ENCODE data around the gene NLRP9. TPM values are rescaled to one million over a fixed set of nuclear protein-coding genes. Genes with fewer than 3 reads are reported as not detected.

Gene NLRP9
- total and polyA plus RNA-seq, 8 donors = 0.04 to 0.12 (median 0.07) TPM; not detected in 4

DNA sequence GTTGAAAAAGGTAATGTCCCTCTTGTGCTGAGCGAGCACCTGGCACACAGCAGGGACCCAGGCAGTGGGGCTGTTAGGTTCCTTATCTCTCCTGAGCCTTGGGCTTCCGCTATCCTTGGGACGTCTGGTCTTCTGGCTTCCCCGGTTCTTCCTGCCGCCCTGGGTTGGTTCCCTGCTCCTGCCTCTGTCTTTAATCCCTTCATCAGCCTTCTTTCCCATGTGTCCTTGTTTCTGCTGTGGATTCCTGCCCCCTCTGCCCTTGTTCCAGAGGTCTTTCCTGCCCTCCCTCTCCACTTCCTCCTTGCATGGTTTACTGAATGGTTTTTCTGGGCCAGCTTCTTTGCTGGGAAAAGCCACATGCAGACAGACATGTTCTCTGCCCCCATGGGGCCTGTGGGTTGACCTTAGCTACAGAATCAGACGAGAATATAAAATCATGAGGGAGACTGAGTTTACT lies 60.6 kb downstream of the NLRP9 start:
- TF ChIP-seq CTCF (IDR thresholded peaks at IDR 0.05) = no peak
- peak overlapping the region in 2 of 4 donors; percentile 75 to 98 for H3K4me3 ChIP-seq
- H3K27me3 ChIP-seq = no peaks in the 10 kb centered on the region
- WGBS, 2 donors = 15 to 26% methylated on average over 6 of the region's 6 CpGs
- H3K4me1 ChIP-seq = peaks cover 24 to 43% (median 36%) of the 10 kb centered on the region in 3 donors
- DNase-seq (peak in 4 of 6 donors; percentile 47 to 67 (median 57)), ATAC-seq (peak; percentile 31 to 62 (median 47)), FAIRE-seq (no peak)
- H3K27ac ChIP-seq = peak overlapping the region in 3 of 4 donors; percentile 2 to 88 (median 83)
- H3K9me3 ChIP-seq = no peaks in the 10 kb centered on the region
- intact Hi-C loops (cut with DNase I) = no loop called here
- H3K36me3 ChIP-seq = peaks cover 0 to 11% (median 9%) of the 10 kb centered on the region in 3 donors

DNA sequence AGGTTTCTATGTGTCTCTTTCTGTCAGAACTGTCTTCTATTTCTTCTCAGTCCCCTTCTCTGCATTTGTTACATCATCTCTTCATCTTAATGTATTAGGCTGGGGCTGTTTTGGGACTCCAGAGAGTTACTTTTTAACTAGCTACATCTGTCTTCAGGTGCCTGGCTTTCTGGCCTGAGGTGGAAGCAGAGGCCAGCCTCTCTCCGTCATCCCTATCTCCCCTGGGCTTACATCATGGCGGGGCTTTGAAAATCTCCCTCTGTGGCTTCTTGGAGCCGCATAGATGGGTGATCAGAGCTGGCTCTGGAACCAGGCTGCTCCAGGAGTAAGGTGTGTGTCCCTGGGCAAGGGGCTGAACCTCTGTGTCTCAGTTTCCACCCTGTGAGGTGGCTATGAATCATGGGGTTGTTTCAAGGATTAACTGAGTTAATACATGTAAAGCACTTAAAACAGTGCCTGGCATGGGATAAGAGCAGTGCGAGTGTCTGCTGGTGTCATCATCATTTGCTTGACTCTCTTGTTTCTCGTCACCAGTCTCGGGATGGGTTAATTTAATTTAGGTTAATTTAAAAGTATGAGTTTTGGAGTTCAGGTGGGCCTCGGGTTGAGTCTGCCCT lies 61.2 kb downstream of the NLRP9 start:
- 29 to 36% methylated on average over 7 of the region's 7 CpGs for WGBS, 2 donors
- H3K36me3 ChIP-seq = peaks cover 0 to 11% (median 9%) of the 10 kb centered on the region in 3 donors
- no peak for ATAC-seq
- H3K4me3 ChIP-seq = peak overlapping the region in 3 of 4 donors; percentile 75 to 98 (median 92)
- H3K27ac ChIP-seq = peak overlapping the region; percentile 1 to 88 (median 42)
- no peak for TF ChIP-seq CTCF (IDR thresholded peaks at IDR 0.05)
- FAIRE-seq = no peak
- peaks cover 24 to 41% (median 31%) of the 10 kb centered on the region in 3 donors for H3K4me1 ChIP-seq
- no peaks in the 10 kb centered on the region for H3K9me3 ChIP-seq
- intact Hi-C loops (cut with DNase I) = no loop called here
- no peaks in the 10 kb centered on the region for H3K27me3 ChIP-seq
- DNase-seq = no peak

- DNase-seq = peak in 4 of 6 donors; percentile 64 to 78 (median 70)
Measured at GRCh38 chr19:55676383-55676782, 61.8 kb downstream of the NLRP9 start.

DNA sequence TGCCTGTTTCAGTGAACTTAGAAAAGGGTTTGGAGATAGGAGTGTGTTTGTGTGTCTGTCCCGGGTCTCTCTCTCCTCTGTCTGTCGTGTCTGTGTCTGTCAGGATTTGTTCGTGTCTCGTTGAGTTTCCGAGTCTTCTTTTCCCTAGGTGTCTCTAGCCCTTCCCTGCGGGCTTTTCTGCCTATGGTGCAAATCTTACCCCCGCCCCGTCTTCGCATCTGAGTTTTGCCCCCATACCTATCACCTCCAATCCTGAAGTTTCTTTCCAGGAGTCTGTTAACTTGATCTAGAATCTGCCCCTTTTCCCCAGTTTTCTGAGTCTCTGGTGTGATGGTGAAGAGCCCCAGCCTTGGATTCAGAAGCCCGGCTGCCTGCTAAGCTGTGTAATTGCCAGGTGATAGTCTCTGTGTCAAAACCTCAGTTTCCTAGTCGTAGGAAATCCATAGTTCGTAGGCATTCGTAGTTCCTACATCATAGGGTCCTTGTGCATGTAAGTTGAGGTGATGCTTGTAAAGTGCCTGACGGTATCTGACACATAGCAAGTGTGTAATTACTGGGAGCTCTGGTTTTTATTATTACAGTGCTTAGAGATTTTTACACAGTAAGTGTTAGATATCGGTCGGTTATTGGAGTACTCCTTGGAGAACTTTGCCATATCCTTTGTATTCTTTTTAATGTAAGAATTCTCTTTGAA lies 62.4 kb downstream of the NLRP9 start:
- no peak for FAIRE-seq
- no peak for ATAC-seq
- Histone ChIP-seq H3K36me3 (peaks cover 0 to 12% (median 9%) of the 10 kb centered on the region in 3 donors), H3K9me3 (no peaks in the 10 kb centered on the region), H3K4me1 (peaks cover 24 to 41% (median 25%) of the 10 kb centered on the region in 3 donors), H3K27ac (peak overlapping the region; percentile 67 to 88 (median 84)), H3K4me3 (peak overlapping the region; percentile 74 to 98 (median 84)), H3K27me3 (no peaks in the 10 kb centered on the region)
- intact Hi-C loops (cut with DNase I) = no loop called here
- 3 to 5% methylated on average over 16 of the region's 16 CpGs for WGBS, 2 donors
- DNase-seq = no peak
- TF ChIP-seq CTCF (IDR thresholded peaks at IDR 0.05) = no peak

More at GRCh38 chr19:55676383-55676782, 61.8 kb downstream of the NLRP9 start:
- peak overlapping the region in 2 of 4 donors; percentile 83 to 88 for H3K27ac ChIP-seq
- no peaks in the 10 kb centered on the region for H3K9me3 ChIP-seq
- 18 to 20% methylated on average over 5 of the region's 5 CpGs for WGBS, 2 donors
- no peak for TF ChIP-seq CTCF (IDR thresholded peaks at IDR 0.05)
- FAIRE-seq (no peak), ATAC-seq (peak; percentile 26 to 63 (median 46))
- peaks cover 24 to 41% (median 30%) of the 10 kb centered on the region in 3 donors for H3K4me1 ChIP-seq
- intact Hi-C loops (cut with DNase I) = no loop called here
- no peaks in the 10 kb centered on the region for H3K27me3 ChIP-seq
- H3K4me3 ChIP-seq = peak overlapping the region in 3 of 4 donors; percentile 75 to 98 (median 92)
- peaks cover 0 to 11% (median 9%) of the 10 kb centered on the region in 3 donors for H3K36me3 ChIP-seq

Measured in pancreas (tissue), 10 donors.